KG1 (cell line): Measurements from ENCODE around the gene MRPL28.
A peak's percentile ranks its signal among the peaks of the same experiment; 100 is the strongest.
"Not testable (repeated sequence)": the region's sequence is repeated elsewhere in the genome, so short reads cannot be mapped to it uniquely, and the experiment has no call there.

Experiments
- DNase-seq: peaks from one replicate; lab custom pipeline; 2025; lab: John Stamatoyannopoulos, UW

The MRPL28 gene

DNA sequence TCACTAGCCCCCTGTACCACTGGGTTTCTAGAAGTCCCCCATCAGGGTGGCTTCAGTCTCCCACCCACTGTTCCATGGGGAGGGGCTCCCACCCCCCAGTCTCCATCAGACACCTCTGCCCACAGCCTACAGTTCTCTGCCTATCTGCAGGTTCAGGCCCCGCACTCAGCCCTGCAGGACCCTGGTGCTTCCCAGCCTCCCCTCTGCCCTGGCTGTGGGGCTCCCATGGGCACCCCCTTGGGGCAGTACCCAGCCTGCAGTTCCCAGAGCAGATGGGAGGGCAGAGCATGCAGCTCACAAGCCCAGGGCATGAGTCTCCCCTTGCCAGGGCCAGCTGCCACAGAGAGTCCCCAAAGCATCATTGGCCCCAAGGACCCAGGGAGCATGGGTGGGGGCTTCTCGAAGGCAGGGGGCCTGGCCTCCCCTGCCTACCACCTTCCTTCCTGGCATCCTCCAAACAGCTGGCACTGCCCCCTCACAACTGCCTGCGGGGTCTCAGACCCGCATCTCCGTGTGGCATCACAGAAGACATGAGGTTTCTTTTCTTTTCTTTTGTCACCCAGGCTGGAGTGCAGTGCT is 2.8 kb upstream of the MRPL28 start:
- no peak for DNase-seq

DNA sequence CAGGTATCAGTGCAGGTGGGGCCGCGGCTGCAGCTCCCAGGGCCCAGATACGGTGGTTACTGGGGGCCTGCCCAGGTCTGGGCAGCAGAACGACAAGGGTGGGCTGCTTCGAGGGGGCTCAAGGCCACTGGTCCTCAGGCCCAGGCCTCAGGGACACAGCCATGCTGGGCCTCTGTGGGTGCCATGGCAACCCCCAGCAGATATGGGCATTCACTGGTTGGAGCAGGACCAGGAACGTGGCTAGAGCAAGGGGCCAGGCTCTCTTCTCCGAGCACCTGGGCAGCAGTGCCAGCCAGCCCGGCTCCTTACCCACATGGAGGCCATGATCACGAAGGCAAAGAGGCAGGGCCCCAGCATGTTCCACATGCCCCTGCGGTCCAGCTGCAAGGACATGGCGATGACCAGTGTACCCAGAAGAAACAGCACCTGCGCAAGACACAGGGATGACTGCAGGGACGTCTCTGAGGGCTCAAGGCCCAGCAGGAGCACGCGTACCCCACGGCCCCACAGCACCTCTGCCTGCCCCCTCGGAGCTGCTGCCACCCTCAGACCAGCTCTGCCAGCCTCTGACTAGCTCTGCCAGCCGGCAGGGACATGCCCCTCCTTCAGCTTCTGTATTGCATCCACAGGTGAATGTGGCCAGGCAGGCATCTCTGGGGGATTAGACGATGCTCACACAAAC is 2.1 kb upstream of the MRPL28 start:
- no peak for DNase-seq

DNA sequence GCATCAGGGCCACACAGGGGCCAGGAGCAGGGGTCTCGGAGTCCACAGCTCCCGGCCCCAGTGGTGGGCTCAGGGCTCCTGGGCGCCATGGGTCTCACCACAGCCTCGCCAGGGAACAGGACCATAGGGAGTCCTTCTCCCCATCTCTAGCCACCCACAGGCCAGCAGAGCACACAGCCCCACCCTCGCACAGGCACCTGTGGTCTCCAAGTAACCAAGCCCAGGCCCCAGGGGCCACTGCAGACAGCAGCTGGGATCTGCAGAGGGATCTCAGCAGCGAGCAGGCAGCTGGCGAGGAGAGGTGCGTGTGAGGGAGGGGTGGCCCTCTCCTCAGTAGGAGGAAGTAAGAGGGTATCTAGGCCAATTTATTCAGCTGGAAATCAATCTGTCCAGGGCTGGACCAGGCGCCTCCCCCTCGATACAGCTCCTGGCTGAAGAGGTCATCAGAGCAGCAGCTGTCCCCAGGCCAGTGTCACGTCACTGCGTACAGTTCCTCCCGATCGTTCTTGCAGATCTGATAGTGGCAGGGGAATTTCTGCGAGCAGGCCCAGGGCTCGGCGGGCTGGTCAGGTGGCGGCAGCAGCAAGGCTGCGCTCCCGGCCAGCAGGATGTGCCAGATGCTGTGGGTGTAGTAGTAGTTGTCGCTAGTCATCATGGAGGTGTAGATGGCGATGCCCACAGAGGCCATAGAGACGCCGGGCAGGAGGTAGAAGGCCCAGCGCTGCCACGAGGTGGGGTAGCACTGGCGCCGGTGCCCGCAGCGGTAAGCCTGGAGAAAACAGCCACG is 1.4 kb upstream of the MRPL28 start:
- no peak for DNase-seq

DNA sequence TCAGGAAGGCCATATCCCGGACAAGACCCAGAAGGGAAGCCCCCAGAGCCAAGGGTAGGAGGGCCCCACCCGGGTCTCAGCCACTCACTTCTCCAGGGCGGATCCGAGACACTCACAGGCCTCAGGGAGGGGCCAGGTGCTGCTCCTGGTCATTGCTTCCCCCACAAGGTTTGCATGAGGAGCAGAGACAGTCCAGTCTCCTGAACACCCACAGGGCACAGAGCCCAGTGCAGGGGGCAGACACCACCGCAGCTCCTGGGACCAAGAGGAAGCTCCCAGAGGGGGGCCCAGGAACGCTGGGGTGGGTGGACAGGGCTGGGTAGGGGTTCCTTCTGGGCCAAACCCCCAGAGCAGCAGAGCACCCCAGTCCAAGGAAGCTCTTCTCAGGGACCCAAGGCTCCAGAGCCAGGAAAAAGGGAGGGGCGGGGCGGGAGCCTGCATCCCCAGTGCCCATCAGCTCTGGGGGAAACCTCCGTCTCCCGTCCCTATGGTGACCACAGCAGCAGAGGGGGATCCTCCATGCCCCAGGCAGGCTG is 709 bp upstream of the MRPL28 start:
- DNase-seq, result no peak

DNA sequence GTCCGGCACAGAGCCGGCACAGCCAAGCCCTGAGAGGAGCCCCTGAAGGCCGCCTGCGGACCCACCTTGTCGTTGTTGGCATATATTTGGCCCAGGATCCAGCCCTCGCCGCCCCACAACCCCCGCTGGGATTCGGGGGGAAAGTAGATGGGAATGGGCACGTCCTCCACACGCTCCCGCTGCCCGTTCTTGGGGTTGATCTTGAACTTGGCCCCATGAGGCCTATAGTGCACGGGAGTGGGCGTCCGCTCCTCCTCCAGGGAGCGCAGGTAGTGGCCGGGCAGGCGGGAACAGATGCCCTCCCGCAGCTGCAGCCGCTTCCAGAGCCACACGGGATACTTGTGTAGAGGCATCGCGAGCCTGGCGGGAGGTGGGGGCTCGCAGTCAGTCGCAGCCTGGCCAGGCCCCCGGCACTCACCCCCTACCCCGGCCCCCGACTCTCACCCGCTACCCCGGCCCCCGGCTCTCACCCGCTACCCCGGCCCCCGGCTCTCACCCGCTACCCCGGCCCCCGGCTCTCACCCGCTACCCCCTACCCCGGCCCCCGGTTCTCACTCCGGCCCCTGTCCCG is 387 bp downstream of the MRPL28 start:
- DNase-seq, result no peak

DNA sequence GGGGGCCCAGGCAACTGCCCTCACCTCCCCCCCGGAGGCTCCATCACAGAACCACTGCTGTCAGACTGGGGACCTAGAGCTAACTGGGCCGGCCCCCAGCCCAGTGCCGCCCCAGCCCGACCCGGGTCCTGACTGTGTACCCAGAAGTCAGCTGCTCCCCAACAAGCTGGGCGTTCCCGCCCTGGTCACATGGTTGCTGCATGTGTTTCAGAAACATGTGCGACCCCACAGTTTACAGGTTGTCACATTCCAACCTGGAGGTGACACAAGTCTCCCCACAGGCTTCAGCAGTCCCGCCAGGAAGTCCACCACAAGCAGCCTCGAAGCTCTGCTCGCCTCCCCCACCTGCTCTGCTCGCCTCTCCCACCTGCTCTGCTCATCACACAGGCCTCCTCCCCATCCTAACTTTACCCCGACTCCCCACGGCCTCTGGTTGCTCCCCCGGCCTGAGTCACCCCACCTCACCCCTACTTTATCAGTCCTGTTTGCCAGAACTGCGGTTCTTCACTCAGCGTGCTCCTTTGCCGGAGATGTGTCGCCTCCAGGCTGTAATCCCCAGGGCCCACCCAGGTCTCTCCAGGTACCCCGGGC is 968 bp downstream of the MRPL28 start:
- no peak for DNase-seq

DNA sequence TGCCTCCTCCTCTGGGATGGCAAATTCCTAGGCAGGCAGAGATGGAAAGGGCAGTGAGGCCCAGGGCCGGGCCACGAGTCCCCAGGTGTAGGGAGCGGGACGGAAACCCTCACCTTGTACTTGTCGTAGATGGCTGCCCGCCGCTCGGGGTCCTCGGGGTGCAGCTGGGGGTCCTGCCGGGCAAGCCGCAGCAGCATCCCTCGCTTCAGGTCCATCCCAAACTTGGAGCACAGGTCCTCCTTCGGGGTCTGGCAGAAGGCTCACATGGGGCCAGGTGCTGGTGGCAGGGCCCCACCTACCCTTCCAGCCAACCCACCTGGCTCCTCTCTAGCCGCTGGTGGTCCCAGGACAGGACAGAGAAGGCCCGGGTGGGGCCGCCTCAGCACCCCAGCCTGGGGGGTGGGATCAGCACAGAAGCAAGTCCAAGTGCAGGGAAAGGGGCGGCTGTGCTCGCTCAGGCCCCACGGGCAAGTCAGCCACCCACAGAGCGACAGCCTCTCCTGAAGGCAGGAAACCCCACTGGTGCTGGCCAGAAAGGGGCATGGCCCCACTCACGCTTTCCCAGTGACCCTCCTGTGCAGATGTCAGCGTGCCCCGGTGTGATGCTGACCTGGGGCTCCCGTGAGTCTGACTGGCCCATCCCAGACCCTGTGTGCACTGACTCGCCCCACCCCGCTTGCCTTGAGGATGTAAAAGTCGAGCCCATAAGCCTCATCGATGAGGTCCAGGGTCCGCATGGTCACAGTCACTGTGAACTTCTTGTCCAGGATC is 1.8 kb downstream of the MRPL28 start:
- DNase-seq, result no peak

DNA sequence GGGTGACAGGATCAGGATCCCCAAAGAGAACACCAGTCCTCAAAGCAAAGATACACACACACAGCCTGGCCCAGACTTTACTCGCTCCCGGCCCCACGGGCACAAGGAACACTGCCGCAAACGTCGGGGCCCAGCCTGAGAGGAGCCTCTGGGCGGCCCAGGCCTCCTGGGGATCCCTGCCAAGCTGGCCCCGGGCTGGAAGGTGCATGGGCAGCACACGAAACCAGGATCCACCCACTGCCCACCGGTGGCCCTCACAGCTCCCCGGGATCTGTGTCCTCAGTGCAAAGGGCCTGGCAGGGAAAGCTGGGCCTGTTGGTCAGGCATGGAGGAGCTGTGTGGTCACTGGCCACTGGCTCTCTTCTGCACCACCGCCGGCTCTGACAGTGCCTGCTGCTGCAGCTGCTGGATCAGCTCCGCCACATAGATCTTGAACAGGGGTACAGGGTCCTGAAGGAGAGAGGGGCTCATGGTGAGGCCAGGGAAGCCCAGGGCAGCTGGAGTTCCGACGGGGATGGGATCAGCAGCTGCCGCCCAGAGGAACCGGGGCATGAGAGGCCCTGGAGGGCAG is 2.9 kb downstream of the MRPL28 start:
- DNase-seq, result no peak

DNA sequence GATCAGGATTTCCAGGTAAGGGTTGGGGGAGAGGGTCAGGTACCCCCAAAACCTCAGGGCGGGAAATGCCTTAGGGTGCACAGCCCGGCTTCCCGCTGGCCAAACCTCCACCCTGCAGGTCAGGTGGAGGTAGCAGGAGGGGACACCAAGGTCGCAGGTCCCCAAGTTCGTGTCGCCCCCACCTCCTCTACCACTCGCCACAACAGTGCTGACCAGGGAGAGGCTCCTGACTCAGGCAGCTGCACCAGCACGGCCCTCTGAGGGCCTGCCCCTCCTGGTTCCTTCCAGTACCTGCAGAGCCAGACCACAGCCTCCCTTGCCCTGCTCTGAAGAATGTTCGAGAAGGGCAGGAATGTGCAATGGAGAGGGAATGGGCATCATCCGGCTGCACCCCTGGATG is 3.9 kb downstream of the MRPL28 start:
- no peak for DNase-seq

DNA sequence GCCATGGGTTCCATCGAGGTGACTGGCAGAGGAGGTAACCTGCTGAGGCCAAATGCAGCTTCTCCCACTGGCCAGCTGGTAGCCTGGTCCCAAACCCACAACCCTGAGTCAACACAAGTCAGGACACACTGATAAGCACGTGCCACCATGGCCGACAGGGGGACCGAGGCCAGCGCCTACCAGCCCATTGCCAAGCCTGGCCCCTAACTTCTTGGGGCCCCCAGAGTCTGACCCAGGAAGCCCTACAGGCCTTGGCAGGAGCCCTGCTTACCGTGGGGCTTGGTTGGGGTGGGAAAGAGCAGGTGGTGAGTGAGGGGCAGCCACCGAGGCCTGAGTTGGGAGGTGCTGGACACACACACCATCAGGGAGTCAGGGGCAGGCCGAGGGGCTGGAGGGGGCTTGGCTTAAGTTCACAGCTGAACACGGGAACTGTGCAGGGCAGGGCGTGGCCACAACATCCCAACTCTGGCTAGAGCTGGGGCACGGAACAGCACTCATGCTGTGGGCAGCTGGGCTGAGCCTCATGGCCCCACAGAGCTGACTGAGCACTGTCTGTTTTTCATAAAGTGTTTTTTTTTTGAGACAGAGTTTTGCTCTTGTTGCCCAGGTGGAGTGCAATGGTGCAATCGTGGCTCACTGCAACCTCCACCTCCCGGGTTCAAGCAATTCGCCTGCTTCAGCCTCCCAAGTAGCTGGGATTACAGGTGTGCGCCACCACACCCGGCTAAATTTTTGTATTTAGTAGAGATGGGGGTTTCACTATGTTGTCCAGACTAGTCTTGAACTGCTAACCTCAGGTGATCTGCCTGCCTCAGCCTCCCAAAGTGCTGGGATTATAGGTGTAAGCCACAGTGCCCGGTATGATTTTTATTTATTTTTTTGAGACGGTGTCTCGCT is 5.5 kb downstream of the MRPL28 start:
- DNase-seq, result no peak

DNA sequence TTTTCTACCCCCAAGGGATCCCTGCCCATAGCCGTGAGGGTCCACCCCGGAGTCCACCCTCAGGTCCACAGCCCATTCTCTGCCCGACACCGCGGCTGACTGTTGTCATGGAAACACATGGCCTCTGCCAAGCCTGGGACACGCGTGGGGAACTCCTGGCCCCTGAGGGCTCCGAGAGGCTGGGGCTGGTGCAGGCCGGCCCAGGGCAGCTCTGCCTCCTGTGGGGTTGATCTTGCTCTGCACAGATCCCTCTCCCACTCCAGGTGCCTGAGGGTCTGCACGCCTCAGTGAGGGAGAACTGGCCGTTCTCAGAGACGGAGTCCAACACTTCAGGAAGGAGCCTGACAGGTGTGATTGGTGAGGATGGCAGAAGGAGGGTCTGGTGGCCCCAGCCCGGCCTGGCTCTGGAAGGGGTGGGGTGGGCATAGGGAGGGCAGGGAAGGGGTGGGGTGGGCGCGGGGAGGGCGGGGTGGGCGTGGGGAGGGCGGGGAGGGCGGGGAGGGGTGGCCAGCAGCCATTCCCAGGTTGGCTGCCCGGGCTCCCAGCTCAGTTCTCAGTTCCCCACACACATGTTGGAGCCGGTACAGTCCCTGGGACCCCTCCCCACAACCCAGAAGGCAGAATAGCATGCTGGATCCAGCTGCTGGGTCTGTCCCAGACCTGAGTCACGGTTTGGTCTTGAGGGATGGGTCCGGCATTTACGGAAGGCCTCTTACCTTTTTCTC is 6.4 kb downstream of the MRPL28 start:
- DNase-seq, result no peak

DNA sequence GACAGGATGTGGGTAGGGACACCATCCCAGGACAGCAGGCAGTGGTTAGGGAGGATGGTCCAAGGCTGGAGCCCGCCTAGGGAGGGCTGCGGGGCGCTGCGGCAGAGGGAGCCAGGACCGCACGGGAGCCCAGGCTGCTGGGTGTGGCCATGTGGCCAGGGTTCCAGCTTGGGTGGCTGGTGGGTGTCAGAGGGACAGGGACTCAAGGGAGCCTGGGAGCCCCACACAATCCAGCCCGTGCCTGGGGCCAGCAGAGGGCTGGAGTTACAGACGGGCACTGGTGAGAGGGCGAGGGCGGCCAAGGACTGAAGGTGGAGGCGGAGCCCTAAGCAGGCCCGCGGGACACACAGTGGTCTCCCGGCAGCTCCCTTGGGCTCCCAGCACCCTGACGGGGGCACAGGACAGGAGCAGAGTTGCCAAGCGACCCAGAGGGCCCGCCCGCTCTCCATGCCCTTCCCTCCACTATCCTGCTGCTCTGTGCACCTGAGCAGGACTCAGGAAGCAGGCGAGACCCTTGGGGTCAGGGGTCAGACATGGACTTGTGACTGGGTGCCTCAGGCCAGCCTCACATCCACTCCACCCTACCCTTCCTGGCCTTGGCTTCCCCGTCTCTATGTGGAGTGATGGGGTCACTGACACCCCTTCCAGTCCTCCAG is 7.1 kb downstream of the MRPL28 start:
- no peak for DNase-seq

DNA sequence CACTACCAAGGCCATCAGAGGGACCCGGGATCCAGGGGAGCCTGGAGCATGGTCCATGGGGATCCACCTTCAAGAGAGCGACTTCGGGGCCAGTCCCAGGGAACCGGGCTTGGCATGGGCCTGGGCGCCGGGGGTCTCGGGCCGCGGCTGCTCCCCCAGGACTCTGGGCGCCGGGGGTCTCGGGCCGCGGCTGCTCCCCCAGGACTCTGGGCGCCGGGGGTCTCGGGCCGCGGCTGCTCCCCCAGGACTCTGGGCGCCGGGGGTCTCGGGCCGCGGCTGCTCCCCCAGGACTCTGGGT is 7.7 kb downstream of the MRPL28 start:
- not testable (repeated sequence) for DNase-seq

DNA sequence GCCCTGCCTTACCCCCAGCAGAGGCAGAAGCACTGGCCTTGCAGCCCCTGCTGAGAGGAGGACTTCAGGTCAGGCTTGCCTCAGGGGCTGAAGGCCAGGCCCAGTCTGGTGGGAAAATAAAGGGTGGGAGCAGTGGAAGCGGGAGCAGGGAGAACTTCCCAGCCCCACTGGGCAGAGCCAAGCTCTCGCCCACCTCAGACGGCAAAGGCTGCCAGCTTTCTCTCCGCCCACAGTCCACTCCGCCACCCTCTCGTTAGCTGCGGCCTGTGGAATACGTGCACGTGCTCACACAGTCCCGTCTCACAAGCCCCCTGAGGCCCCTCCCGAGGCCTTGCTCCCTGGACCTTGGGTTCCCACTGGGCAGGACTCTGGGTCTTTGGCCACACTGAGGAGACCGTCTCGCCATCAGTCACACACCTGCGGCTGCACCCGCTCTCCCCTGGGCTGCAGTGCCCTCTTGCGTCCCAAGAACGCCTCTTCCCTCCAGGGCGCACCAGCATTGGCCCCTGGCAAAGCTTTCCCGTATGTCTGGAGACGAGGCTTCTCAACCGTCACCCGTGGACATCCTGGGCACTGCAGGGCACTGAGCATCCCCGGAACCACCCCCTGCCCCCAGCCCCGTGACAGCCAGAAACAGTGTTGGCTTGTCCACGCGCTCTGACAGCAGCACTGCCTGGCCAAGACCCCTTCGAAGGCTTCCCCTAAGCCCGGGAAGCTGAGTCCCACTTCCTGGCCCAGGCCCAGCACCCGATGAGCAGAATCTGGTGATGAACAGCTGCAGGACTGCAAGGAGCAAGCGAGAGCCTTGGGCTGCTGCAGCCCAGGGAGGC is 8.3 kb downstream of the MRPL28 start:
- DNase-seq, result peak; percentile 56

DNA sequence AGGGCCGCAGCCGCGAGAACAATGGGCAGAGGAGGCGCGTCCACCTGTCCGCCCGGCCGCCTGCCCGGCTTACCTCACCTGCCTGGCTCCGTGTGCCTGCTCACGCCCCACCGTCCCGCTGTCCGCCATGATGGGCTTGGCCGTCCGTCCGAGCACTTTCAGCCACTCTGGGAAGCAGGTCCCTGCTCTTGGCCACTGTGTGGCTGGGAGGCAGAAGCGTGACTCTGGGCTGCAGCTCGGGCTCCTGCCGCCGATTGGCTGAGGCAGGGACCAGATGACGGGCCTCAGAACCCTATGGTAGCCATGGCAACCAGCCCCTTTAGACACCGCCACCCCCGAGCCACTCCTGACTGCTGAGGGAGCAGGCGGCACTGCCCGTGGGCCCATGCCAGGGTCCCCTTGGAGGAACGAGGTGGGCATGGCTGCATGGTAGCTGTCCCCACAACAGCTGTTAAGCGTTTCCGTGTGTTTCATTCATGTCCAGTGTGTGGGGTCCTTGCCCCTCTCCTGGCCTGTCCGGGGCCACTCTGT is 8.9 kb downstream of the MRPL28 start:
- DNase-seq, result no peak

DNA sequence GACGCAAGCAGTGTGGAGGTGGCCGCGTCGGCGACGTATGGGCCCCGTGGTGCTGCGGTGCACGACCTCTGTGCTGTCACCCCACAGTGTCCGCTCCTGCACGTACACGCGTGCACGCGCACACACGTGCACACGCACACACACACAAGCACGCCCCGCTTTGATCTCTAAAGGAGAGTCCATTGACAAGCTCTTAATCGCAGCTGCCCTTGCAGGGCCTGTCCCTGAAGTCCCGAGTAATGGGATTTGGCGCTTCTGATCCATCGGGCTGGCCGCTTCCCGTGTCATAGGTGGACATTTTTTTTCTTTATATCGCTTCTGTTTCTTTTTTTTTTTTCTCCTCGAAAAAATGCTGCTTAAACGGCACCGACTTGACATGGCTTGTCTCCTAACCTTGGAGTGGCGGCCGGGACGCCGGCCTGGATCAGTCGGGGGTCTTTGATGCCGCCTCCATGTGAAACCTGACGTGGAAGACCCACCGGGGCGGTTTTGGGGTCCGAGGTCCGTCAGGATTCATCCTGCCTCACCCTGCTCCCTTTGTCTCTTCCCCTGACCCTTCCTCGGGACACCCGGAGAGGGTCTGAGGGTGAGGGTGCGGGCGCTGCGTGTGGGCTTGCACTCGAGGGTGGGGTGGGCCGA is 9.5 kb downstream of the MRPL28 start:
- no peak for DNase-seq

DNA sequence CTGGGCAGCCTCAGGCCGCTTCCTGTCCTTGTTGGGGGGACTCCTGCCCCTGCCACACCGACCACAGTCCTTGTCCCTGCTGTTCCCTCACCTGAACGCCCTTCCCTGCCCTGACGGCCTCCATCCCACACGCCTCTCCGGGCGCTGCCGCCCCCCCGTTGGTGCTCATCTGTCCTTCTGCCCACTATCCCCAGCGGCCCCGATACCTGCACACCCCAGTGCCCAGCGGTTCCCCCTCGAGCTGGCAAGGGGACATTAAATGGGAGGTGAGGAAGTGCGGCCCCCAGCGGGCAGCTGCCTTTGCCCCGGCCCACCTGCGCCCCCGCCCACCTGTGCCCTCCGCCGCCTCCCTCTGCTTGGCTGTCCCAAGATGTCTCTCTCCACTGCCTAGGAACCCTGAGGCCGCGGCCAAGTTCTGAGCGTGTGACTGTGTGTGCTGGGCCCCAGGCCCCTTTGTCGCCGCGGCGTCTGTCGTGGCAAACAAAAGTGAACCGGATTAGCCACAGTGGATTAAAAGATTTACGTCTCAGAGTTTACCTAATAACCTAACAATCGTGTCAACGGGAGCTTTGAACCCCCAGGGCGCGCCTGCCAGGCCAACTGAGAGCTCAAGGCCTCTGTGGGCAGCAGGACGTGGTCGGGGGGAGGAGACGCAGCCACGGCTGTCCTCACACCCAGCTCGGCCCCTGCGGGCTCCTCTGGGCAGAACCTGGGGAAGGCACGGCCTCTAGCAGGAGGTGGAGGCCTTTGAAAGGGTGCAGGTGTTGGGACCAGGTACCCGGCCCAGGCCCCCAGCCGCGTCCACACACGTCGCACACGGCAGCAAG is 10.3 kb downstream of the MRPL28 start:
- DNase-seq, result no peak
